ENCODE results near the gene GJB3. TPM values are rescaled to one million over a fixed set of nuclear protein-coding genes. Genes with fewer than 3 reads are reported as not detected.
"Not testable (repeated sequence)": the region's sequence is repeated elsewhere in the genome, so short reads cannot be mapped to it uniquely, and the experiment has no call there.

GJB3 gene
- total RNA-seq, 1 donor: under 0.01 TPM

DNA sequence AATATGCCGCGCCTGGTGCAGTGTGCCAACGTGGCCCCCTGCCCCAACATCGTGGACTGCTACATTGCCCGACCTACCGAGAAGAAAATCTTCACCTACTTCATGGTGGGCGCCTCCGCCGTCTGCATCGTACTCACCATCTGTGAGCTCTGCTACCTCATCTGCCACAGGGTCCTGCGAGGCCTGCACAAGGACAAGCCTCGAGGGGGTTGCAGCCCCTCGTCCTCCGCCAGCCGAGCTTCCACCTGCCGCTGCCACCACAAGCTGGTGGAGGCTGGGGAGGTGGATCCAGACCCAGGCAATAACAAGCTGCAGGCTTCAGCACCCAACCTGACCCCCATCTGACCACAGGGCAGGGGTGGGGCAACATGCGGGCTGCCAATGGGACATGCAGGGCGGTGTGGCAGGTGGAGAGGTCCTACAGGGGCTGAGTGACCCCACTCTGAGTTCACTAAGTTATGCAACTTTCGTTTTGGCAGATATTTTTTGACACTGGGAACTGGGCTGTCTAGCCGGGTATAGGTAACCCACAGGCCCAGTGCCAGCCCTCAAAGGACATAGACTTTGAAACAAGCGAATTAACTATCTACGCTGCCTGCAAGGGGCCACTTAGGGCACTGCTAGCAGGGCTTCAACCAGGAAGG, 4.3 kb downstream of the GJB3 start:
- no peak for DNase-seq (ENCODE audit: low read depth in 2 of 3, low spot score in 2 of 3)

DNA sequence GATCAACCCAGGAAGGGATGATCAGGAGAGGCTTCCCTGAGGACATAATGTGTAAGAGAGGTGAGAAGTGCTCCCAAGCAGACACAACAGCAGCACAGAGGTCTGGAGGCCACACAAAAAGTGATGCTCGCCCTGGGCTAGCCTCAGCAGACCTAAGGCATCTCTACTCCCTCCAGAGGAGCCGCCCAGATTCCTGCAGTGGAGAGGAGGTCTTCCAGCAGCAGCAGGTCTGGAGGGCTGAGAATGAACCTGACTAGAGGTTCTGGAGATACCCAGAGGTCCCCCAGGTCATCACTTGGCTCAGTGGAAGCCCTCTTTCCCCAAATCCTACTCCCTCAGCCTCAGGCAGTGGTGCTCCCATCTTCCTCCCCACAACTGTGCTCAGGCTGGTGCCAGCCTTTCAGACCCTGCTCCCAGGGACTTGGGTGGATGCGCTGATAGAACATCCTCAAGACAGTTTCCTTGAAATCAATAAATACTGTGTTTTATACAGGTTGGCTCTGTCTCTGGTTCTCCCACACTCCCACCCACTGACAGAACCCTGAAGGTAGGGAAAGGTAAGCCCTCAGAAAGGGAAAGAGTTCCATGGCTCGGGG, 5.0 kb downstream of the GJB3 start:
- no peak for DNase-seq (ENCODE audit: low read depth in 2 of 3, low spot score in 2 of 3)

DNA sequence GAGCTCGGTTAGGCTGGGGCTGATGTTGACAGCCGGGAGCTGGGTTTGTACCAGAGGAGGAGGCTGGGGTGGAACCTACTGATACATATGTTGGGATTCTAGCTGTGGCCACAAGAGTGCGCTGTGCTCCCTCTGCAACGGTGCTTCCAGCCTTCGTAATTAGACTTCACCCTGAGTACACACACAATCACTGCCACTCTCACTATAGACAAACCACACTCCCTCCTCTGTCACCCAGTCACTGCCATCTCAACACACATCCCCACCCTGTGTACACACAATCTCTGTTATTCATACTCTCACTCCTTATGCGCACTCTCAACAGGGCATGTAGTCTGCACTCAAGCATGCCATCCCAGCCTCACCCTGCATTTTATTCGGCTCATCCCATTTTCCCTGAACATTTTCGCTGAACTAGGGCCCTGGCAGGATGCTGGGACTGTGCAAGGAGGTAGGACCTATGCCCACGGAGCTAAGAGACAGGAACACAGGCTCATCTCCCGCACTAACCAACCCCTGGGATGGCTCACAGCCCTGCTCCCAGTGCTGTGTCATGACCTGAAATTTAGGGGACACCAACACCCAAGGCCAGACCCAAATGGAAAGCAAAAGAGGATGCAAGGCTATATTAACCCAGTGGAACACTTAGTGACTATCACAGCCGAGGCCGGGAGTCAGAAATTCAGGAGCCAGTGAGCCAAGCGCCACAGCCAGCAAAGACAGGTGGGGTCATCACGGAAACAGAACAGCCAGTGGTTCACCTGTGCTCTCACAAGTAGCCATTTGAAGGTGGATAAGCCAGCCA, 5.7 kb downstream of the GJB3 start:
- peak; percentile 14 to 83 (median 65) for DNase-seq (ENCODE audit: low read depth in 2 of 3, low spot score in 2 of 3)

DNA sequence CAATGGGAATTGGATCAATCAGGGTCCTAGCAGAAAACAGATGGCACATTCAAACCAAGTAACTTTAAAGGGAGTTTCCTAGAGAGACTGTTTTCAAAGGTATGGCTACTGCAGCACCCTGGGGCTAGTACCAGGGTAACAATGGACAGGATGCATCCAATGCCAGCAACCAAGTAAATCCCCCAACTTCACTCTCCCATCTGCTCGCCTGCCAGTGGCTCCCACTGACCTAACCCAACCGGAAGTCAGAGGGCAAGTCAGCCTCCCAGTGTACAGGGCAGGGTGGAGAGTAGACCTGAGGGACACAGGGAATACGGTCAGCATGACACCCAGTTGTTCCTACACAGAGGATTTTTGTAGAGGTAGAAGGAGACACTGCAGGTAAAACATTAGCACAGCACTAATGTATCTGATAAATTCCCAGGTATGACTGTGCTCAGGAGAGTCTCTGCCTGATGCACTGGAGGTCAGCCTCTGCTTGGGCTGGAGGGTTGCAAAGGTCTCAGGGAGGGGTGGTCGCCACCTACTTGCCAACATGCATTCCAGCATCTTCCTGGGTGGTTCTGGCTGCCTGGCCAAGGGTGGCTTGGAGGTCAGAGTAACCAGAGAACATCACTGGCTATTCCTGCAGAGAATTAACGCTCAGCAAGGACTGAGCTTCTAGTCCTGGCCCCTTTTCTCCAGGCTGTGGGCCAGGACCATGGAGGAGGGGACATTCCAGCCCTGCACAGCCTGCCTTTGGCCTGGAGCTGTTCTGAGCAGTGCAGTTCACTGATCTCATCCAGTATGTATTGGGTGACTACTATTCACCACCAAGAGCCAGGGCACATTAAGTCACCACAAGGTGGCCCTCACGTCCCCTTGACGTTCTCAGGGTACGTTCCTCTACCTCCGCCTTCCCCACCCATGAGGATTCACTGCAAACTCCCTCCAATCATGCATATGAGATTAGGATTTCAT, 6.7 kb downstream of the GJB3 start:
- peak in 1 of 3 donors; percentile 35 for DNase-seq (ENCODE audit: low read depth in 2 of 3, low spot score in 2 of 3)

DNA sequence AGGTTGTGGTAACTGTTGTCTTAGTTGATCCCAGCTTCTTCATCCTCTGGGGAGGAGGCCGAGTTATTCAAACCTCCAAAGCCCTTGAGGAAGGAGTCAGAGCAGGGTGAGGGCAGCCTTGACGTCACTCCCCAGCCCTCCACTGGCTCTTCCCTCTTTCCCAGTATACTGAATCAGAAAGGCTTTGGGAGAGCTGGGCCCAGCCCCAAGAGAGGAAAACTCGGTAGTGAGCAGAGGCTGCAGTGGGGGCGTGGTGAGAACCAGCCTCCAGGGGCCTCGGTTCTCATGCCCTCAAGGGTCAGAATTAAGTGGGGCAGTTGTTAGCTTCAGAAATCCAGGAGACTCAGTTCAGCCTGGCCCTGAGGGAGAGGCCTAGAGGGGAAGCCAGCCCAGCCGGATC, 10.0 kb downstream of the GJB3 start:
- DNase-seq (ENCODE audit: low read depth in 2 of 3, low spot score in 2 of 3): no peak

DNA sequence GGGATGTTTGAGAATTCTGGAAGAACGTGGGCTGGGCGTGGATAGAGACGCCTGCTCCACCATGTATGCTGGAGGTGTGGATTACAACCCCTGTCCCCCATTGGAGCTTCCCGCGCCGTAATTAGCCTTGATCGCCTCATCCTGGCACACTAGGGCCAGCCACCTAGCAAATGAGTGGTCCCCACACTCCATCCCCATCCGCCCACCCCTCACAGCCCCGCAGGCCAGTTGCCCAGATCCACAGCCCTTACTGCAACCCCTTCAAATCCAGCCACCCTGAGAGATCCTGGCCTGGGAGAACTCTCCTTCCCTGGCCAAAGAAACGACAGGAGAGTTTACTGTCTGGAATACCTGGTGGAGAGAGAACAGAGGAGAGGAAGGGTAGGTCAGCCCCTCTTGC, 11.4 kb downstream of the GJB3 start:
- no peak for DNase-seq (ENCODE audit: low read depth in 2 of 3, low spot score in 2 of 3)

DNA sequence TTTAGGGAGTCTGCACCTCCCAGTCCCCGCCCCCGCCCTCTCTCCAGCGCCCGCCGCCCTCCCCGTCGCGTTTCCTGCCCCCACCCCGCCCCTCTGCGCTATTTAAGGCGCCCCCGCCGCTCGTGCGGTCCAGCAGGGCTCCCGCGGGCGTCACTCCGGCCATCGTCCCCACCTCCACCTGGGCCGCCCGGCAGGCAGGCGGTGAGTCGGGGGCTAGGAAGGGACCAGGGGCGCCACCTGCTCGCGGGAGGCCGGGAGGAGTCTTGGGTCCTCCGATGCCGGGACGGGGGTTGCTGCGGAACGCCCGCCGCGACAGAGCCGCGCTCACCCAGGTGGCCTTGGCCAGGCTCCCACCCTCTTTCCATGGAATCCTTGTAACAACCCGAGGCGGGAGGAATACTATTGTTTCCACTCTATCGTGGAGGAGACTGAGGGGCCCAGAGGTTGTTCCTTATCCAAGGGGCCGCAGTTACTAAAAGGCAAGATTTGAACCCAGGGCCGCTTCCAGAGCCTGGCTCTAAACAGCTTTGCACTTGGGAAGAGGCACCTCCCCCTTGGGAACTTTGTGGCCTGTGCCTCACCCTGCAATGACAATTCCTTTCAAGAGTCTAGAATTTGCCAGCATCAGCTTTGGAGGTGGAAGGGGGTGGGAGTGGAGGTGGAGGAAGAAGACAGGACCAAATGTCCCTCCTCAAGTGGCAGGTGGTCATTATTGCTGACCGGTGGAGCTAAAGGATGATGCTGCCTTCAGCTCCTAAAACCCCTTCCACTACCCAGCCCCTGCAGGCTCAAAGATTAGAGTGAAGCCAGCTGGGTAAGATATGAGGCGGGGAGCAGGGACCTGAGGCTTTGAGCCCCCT, 12.1 kb downstream of the GJB3 start, which contains the start of gene GJA4:
GJA4 (plus strand) TSS at position 132 of the 860 bp plus-strand sequence. CDS start 1,215 bp downstream, outside the sequence.
- no peak for DNase-seq (ENCODE audit: low read depth in 2 of 3, low spot score in 2 of 3)

DNA sequence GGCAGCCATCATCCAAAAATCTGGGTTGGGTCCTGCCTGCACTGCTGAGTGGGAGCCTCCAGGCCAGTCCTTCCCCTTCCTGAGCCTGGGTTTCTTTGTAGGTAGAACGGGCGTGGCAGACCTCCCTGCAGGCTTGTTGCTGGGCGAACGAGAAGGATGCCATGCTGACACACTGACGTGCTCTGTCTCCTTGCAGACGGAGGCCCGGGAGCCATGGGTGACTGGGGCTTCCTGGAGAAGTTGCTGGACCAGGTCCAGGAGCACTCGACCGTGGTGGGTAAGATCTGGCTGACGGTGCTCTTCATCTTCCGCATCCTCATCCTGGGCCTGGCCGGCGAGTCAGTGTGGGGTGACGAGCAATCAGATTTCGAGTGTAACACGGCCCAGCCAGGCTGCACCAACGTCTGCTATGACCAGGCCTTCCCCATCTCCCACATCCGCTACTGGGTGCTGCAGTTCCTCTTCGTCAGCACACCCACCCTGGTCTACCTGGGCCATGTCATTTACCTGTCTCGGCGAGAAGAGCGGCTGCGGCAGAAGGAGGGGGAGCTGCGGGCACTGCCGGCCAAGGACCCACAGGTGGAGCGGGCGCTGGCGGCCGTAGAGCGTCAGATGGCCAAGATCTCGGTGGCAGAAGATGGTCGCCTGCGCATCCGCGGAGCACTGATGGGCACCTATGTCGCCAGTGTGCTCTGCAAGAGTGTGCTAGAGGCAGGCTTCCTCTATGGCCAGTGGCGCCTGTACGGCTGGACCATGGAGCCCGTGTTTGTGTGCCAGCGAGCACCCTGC, 13.2 kb downstream of the GJB3 start:
- DNase-seq (ENCODE audit: low read depth in 2 of 3, low spot score in 2 of 3): no peak

DNA sequence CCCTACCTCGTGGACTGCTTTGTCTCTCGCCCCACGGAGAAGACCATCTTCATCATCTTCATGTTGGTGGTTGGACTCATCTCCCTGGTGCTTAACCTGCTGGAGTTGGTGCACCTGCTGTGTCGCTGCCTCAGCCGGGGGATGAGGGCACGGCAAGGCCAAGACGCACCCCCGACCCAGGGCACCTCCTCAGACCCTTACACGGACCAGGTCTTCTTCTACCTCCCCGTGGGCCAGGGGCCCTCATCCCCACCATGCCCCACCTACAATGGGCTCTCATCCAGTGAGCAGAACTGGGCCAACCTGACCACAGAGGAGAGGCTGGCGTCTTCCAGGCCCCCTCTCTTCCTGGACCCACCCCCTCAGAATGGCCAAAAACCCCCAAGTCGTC, 13.8 kb downstream of the GJB3 start:
- no peak for DNase-seq (ENCODE audit: low read depth in 2 of 3, low spot score in 2 of 3)

DNA sequence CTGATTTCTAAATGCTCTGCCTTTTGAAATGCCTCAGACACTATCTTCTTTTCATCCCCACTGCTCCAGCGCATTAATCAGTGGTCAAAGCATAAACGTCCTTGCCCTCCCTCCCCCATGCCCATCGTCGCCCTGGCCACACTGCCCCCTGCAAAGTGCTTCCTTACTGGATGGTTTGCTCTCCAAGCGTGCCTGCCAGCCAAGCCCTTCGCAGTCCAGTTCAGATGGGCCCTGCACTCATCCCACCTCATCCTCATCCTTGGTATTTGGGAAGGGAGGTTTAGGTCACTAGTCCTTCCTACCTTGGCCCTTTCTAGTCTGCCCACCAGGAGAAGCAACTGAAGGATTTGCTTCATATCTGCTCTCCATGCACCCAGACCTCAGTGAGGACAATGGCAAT, 14.9 kb downstream of the GJB3 start:
- no peak for DNase-seq (ENCODE audit: low read depth in 2 of 3, low spot score in 2 of 3)

DNA sequence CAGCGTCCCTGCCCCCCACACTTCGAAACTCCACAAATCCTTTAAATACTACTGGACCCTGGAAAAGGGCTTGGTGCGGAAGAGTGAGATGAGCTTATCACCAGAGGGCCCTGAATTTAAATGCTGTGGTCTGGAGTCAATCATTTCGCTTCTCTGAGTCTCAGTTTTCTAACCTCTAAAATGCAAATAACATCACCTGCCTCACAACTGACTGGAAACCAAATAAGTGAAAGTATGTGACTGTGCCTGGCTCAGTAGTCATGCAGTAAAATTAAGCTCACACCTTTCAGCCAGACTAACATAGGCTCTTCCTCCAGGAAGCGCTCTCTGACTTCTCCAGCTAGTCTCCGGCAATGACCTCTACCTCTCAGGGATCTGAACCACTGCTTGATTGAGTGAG, 16.0 kb downstream of the GJB3 start:
- DNase-seq (ENCODE audit: low read depth in 2 of 3, low spot score in 2 of 3): no peak

DNA sequence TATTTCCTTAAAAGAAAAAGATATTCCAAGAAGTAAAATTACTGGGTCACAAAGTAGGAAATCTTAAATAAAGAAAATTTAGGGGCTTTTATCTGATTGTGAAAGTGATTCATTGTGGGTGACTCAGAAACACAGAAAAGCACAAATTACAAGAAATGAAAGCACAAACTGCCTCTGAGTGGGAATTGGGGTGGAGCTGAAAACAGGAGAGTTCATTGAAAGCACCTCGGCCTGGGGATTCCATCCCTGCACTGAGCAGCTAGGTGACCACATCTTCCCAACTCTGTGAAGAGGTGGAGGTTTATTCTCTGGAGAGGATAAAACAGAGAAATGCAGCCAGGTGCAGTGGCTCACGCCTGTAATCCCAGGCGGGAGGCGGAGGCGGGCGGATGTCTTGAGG, 19.2 kb downstream of the GJB3 start:
- no peak for DNase-seq (ENCODE audit: low read depth in 2 of 3, low spot score in 2 of 3)

DNA sequence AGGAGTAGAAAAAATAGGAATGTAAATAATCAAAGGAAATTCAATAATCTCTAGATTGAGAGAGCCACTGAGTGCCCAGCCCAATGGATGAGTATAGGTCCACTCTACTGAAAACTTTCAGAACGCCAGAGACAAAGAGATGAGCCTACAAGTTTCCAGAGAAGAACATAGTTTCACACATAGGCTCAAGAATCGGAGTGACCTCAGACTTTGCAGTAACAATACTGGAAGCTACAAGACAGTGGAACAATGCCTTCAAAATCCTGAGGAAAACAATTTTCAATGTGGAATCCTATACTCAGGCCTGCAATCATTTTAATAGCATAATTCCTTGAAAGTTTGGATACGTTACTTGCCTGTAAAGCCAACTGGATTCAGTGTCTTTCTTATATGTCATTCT, 22.8 kb downstream of the GJB3 start:
- no peak for DNase-seq (ENCODE audit: low read depth in 2 of 3, low spot score in 2 of 3)

DNA sequence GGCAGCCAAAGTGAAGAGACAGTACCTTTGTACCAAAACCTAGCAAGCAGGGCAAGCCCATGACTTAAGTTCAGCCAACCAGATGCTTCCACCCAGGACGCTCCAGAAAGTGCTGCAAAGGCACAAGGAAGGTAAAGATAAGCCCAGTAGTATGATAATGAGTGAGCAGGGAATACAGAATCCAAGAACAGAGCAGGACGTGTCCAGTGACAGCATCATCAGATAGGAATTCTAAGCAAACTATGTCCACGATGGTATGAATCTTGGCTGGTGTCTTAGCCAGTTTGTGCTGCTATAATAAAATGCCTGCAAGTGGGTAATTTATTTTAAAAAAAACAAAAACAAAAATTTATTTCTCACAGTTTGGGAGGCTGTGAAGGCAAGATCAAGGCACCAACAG, 25.4 kb downstream of the GJB3 start:
- no peak for DNase-seq (ENCODE audit: low read depth in 2 of 3, low spot score in 2 of 3)

DNA sequence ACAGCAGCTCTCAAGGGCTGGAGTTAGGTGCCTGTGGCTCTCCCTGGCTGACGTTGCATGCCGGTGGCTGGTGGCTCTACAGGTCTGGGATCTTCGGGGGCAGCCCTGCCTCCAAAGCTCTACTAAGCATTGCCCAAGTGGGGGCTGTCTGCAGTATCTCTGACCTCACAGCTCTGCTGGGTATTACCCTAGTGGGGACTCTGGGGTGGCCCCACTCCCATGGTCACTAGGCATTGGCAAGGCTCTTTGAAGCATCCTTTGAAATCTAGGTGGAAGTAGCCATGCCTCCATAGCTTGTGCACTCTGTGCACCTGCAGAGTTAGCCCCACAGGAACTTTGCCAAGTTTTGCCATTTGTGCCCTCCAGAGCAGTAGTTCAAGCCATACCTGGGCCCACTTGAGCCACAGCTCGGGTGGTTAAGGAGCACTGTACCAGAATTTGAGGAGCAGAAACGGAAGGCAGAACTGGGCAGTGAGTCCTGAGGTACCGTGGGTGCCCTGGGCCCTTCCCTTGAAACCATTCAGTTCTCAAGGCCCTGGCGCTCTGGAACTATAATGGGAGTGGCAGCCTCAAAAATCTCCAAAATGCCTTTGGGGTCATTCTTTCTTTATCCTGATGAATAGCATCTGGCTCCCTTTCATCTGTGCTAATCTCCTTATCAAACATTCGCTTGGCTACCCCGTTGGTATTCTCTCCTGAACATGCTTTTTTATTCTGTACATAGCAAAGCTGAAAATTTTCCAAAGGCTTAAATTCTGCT, 27.2 kb downstream of the GJB3 start:
- DNase-seq (ENCODE audit: low read depth in 2 of 3, low spot score in 2 of 3): no peak

DNA sequence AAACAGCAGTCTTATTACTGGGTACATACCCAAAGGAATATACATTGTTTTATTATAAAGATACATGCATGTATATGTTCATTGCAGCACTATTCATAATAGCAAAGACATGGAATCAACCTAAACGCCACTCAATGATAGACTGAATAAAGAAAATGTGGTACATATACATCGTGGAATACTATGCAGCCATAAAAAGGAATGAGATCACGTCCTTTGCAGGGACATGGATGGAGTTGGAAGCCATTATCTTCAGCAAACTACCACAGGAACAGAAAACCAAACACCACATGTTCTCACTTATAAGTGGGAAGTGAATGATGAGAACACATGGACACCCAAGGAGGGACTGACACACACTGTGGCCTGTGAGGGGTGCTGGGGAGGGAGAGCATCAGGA, 29.8 kb downstream of the GJB3 start:
- DNase-seq (ENCODE audit: low read depth in 2 of 3, low spot score in 2 of 3): not testable (repeated sequence)

DNA sequence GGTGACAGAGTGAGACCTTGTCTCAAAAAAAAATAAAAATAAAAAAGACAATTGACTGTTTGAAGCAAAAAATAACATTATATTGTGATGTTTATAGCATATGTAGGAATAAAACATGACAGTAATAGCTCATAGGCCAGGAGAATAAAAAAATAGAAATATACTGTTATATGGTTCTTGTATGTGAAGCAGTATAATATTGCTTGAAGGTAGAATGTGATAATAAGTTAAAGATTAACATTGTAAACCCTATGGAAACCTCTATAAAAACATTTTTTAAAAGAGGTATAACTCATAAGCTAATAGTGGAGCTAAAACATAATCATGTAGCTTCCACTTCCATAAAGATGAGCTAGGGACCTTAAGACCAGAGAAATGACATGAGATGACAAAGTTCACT, 35.3 kb downstream of the GJB3 start:
- no peak for DNase-seq (ENCODE audit: low read depth in 2 of 3, low spot score in 2 of 3)

DNA sequence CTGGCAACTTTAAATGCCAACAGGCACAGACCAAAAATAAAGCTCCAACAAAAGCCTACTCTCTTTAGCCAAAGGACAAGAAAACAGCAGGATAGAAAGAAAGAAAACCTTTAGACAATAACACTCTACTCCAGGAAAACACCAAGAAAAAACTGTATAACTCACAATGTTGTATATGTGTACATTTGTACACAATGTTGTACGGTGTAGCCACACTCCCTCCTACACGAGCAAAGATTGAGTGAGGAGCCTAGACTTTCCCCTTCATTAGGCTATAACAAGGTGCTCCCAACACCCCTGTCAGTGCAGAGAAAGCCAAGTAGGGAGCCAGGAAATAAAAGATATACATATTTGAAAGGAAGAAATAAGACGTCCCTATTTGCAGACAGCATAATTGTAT, 35.8 kb downstream of the GJB3 start:
- no peak for DNase-seq (ENCODE audit: low read depth in 2 of 3, low spot score in 2 of 3)

Measured in hematopoietic multipotent progenitor cell (in vitro differentiated cells).